ENCODE results near the gene PEAK1. TPM values are rescaled to one million over a fixed set of nuclear protein-coding genes. Genes with fewer than 3 reads are reported as not detected.
A peak's percentile ranks its signal among the peaks of the same experiment; 100 is the strongest.

PEAK1 gene
- polyA plus RNA-seq, 12 donors, result 30.1 to 62.5 (median 38.3) TPM; not detected in 1

DNA sequence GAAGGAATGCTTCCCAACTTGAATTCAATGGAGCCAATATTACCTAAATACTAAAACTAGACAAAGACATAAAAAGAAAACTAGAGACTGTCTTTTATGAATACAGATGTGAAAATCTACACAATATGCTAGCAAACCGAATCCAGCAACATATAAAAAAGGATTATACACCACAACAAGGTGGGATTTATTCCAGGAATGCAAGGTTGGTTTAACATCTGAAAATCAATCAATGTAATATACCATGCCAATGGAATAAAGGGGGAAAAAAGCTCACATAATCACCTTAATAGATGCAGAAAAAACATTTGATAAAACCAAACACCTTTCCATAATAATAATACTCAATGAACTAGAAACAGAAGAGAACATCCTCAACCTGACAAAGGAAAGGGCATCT is 279.7 kb downstream of the PEAK1 start:
- no peak for DNase-seq

DNA sequence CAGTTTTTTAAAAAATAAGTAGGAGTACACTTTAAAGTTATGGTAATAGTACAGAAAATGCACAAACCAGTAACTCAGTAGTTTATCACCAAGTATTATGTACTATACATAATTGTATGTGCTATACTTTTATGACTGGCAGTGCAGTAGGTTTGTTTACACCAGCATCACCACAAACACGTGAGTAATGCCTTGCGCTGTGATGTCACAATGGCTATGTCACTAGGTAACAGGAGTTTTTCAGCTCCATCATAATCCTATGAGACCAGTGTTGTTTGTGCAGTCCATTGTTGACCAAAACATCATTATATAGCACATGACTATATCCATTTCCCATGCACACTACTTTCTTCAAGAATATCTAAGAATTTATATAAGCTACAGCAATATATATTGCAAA is 280.6 kb downstream of the PEAK1 start:
- DNase-seq, result no peak

DNA sequence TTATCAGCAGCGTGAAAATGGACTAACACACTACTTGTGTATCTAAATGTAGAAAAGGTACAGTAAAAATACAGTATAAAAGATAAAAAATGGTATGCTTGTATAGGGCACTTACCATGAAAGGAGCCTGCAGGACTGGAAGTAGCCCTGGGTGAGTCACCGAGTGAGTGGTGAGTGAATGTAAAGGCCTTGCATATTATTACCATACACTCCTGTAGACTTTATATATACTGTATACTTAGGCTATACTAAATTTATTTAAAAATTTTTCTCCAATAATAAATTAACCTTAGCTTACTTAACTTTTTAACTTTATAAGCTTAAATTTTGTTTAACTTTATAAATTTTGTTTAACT is 281.8 kb downstream of the PEAK1 start:
- no peak for DNase-seq

DNA sequence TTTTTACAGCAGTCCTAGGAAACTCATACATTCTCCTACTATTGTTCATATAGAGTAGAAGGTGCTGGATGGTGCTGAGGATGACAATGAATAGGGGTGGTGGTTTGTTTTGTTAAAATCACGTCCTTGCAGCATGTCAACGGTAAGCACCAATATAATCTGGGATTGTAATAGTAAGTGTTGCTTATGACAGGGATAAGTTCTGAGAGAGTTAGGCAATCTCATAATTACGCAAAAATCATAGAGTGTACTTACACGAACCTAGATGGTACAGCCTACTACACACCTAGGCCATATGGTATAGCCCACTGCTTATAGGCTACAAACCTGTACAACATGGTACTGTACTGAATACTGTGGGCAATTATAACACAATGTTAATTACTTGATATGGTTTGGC is 284.7 kb downstream of the PEAK1 start:
- DNase-seq, result no peak

DNA sequence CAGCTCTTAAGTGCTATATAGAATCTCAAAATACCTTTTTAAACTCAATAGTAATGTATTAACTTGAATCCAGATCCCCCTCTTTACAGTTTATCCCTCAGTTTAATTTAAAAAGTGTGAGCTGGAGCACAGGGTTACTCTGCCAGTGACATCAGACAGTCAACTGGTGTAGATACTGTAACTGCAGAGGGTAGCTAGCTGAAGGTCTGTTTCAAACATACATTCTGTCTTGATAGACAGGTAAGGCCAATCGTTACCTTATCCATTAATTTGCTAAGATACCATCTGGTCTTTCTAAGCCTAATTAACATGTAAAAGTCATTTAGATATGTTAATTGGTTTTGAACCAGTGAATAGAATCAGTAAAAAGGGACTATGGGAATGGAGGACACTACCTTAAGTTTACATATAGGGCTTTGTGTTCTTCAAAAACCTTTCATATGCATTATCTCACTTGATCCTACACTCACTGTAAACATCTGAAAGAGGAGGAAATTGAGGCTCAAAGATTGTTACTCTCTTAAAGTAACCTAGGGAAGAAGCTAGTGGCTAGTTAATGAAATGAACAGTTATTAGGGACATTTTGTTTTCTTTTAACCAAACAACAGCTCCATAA is 289.5 kb downstream of the PEAK1 start:
- DNase-seq, result no peak

DNA sequence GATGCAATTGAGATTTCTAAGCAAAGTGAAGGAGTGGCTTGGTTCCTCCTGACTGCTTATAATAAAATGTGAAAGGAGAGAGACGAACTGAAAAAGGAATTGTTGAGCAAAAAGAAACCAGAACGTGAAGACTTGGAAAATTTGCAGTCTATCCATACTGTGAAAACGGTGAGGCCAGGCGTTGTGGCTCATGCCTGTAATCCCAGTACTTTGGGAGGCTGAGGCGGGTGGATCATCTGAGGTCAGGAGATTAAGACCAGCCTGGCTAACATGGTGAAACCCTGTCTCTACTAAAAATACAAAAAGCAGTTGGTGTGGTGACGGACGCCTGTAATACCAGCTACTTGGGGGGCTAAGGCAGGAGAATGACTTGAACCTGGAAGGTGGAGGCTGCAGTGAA is 292.3 kb downstream of the PEAK1 start:
- no peak for DNase-seq

DNA sequence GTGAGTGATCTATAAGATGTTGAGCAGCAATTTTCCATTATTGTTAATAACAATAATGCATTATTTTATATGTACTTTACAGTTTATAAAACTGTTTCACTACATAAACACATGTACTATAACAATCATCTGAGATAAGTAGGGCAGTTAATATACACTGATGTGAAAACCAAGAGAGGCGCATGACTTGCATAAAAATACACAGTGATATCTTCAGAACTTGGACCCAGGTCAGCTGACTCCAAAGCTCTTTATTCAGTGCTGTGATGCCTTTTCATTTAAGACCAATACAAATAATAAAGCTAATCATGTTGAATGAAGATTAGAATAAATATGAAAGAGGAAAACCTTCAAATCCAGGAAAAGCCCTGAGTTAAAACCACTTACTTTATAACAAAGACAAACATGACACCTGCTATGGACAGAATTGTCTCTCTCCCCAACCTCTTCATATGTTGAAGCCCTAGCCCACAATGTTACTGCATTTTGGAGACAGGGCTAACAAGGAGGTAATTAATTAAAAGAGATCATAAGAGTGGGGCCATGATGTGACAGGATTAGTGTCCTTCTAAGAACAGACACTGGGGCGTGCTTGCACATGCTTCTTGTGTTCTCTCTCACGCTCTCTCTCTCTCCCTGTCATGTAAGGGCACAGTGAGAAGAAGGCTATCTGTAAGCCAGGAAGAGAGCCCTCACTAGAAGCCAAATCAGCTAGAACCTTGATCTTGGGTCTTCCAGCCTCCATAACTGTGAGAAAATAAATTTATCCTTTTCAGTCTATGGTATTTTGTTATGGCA is 293.2 kb downstream of the PEAK1 start:
- no peak for DNase-seq

DNA sequence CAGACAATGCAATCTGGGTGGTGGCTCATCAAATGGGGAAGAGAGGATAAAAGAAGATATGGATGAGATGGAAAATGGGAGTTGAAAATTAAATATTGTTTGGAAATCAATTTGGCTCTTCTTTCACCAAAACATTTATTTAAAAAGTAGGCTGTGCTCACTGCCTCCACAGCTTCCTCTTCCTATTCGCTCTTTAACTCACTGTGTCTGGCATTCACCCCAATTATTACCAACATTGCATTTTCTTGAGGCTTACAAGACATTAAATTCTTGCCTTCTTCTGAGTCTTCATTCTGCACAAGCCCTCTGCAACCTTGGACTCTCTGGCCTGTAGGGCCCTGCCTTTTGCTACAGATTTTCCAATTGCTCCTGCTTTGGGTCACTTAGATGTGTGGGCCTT is 296.1 kb downstream of the PEAK1 start:
- no peak for DNase-seq

DNA sequence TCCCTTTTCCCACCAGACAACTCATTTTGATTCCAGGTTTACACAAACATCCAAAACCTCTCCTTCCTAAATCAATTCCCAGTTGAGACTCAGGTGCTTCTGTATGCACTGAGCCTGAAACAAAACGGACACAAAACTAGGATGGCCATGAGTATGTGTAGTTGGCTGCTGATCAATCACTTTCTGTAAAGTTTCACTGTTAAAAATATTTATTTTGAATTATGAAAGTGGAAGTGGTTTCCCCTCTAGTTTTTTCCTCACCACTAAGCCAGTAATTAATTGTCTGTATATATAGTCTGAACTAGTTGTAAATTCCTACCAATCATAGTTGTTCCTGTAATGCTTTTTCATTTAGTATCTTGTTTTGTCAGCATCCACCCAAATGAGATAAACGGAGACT is 297.3 kb downstream of the PEAK1 start:
- DNase-seq, result no peak

DNA sequence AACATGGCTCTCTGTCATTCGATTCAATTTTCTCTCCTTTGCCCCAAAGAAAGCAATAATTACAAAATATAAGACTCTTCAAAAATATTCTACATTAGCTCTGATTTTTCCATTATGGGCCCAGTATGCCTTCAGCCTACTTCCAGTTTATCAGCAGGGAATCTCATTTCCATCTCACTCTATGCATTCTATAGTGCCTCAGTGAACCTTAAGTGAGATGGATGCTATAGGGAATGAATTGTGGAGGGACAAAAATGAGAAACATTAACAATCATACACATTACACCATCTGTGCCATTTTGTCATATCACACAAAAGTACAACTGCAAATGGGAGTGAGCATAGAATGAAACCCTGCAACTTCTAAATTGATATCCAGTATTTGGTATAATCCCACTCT is 298.3 kb downstream of the PEAK1 start:
- DNase-seq, result no peak

DNA sequence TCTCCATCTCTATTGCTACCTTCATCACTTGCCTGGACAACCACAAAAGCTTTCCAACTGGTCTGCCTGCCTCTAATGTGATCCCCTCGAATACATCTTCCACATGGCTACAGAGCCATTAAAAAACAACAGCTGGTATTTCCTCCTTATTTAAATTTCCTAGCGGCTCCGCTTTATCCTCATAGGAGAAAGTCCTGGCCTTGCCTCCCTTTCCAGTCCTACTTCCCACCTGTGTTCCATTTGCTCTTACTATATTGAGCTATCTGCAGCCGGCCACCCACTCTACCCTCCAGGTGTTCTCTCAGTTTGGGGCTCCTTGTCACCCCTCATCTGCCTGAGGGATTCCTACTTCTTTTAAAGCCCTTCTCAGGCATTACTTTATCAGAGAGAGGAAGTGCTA is 299.3 kb downstream of the PEAK1 start:
- DNase-seq, result no peak

DNA sequence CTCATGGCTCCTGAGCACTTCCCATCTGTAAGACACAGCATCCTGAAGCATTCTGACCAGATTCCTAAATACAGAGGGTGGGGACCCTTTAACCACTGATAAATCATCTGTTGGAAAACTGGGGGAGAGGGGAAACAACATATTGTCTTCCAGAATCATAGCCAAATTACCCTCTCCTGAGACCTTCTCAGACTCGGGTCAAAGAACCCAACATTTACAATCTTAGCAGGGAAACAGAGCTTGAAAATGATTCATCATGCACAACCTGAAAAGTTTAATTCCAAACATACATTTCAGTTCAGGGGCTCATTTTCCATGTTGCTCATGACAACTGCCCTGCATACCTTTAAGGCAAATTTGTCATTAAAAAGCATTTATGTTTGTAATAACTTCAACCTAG is 300.5 kb downstream of the PEAK1 start:
- no peak for DNase-seq

DNA sequence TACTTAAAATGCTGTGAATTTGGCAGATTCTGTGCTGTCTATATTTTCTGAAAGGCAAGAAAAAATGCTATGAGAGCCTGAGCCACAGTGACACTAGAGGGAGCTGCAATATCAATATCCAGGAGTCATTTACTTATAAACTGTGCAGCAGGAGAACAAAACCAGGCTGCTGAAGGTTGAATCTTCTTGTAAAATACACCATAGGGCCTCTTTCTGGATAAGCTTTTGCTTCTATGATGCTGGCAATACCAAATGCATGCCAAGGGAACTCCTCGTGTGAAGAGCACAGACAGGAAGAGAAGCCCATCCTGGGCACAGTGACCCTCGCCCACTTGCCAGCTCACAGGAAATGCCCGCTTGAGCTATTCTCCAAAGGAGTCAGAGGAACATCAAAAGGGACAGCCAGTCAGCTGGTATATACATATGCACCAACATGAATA is 301.0 kb downstream of the PEAK1 start:
- DNase-seq, result peak; percentile 83

DNA sequence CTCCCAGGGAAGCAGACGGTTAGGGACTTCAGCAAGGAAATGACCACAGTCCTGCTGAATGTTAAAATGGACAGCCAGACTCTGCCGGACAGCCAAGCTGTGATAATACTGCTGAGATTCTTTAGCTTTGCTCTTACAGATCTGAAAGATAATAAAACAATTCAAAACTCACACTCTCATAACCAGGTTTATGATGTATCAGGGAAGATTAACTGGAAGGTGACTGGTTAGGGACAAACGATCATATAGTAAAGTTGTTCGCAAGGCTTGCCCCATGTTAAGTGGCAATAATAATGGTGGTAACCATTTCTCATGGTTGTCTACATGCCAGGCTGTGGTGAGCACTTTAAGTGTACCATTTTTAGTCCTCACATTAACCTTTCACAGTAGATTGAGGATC is 304.7 kb downstream of the PEAK1 start:
- no peak for DNase-seq

DNA sequence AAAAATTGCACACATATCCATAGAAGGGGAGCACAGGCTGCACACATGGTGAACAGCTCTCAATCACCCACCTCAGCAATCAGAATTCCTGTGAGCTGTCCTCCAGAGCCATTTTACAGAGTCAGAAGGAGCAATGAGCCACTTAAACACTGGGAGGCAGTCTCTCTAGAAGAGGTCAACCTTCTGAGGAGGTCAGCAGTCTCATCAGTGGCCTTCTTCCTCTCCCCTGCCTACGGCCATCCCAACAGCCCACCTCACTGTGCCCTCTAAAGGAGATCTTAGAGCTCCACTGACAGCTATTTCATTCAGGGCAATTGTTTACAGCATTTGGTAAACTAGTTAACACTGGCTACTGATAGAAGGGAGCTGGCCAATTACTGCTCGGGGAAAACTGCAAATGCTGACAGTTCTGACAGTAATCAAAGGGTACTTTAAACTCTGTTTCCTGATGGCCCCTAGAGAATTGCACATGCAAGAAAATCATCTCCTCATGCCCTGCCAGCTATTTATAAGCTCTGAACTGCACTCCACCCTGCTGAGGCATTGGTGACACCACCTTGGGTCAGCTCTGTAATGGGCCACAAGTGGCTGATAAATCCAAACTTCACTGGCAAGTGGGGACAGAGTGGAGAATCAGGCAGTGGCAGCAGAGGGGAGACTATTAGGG is 306.9 kb downstream of the PEAK1 start:
- no peak for DNase-seq

DNA sequence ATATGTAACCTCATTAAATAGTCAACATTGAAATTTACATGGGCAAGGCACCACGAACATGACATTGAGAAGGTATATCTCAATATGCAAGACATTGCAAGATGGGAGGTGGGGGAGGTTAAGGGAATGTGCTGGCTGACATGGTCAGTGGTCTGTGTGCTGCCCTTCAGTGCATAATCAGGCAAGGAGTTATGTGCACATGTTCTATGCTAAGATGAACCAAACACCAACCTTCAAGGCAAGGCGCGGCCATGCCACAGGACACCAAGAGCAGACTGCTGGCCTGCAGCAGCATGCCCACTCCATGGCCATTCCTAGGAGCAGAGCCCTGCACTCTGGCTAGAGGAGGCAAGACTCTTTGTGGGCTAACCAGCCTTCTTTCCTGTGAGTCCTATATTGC is 308.1 kb downstream of the PEAK1 start:
- no peak for DNase-seq

DNA sequence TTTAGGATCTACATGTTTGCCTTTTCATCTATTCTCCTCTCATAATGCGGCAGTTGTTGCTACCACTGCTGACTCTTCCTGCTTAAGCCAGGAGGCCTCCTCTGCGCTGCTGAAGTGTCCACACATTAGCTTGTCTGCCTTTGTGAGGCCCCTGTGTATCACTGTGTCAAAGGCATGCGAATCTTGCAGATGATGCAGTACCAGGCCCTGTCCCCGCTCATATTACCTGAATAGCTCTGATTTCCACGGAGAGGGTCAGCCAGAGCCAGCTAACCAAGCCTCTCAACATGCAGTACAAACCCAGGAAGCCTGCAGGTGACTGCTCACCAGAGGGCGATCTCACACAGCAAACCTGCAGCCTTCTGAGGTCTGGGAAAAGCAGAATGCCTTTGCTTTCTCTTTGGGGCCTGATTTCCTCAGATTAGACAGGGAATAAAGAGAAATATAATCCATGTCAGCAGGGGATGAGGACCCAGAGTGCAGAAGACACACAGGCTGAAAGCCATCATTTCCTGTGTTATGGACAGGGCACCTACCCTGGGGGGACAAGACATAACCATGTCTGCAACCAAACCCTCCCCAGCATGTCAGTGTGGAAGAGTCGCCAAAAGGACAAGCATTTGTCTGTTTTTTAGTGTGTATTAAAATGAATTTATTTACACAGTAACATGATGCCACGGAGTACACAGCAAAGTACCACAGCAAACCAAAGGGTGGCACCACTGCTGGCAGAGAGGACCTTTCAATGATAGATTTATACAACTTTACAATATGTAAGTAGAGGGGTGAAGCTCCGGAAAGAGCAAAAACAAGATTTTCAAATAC is 312.2 kb downstream of the PEAK1 start:
- DNase-seq, result peak; percentile 60

DNA sequence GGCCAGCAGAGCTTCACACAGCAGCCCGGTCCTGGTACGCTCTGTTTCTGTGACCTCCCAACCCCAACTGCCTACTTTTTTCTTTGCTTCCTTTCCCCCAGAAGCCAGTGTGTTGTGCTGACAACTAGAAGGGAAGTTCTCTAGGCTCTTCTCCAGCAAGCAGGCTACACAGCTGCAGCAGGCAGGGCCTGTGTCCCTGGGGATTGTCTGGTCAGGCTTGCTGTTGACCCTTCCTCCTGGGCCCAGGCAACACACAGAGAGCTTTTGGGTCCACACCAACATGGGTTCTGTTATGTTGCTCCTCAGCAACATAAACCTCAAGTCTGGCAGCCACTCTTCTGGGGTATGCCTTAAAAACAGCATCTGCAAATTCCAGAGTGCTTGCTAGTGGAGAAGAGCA is 312.8 kb downstream of the PEAK1 start:
- peak; percentile 70 for DNase-seq

DNA sequence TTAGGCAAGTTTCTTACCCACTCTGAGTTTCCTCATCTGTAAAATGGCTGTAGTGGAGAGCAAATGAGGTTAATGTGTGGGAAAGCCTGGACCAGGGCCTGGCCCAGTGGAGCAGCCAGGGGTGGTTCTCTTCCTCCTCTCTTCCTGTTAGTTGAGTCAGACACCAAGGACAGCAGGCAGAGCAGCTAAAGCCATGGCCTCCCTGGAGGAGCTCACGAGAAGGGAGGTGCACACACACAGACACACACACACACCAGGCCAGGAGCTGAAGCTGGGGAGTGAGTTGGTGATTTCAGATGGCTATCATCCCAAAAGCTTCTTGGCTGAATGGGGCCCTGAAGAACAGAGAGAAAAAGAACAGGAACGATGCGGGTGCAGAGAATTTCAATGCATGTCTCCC is 315.7 kb downstream of the PEAK1 start:
- no peak for DNase-seq

DNA sequence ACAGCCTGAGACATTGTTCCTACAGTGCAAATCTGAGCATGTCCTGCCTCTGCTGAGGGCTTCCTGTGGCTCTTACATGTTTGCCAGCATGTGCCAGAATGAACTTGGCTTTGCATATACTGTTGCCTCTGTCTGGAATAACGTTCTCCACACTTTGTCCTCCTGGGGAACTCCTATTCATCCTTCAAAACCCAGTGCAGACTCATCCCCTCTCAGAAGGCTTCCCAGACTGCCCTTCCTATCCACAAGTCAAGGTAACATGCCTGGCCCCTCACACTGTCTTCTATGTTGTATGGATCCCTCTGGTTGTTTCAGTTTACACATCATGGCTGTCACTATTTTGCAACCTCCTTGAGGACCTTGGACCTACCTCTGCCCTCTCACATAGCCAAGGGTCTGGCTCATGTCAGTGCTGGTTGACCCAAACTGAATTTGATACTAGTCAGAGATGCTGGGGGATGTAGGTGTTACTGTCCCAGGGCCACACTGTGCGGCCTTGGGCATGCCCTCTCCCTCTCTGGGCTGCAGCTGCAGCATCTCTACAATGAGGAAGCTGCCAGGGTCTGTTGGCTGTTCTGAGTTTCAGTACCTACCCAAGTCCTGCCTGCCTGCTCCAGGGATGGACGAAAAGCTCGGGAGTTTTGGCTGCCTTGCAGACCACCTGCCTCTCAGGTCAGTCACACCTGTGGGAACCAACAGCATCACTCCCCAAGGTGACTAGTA is 320.0 kb downstream of the PEAK1 start:
- no peak for DNase-seq

DNA sequence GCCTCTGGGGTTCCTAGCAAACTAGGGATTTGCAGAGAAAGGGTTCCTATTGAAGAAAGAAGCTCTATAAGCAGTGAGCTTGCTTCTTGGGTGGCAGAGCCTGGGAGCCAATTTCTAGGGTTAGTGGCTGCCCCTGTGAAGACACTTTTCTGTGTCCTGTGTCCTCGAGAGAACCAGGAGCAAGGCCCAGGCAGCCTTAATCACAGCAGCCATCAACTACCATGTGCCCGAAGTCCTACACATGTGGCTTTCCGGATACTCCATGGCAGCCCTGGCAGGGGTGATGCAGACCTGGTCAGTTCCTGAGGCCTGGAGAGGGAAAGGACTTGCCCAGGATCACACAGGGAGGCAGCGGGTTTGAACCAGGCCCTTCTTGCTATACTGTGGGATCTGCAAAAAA is 321.3 kb downstream of the PEAK1 start:
- DNase-seq, result no peak

DNA sequence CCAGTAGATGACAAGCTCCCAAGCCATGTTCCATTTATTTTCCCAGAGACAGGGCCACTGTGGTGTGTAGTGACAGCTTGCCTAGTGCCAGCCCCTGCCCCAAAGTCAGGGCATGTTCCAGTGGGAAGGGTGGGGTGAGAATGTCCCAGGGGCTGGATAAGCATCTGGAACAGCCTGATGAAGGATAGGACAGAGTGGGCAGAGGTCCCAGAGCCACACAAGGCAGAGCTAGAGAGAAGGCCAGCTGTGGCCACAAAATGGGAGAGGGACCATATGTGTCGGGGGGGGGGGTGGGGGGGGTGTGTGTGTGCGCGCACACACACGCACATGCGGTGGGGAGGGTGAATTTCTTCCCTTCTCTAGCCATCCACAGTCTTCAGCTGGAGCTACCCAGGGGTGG is 322.0 kb downstream of the PEAK1 start:
- no peak for DNase-seq

All from muscle of arm (tissue), 12 donors.